Measurements from ENCODE around the gene SLC35B2. TPM values are rescaled to one million over a fixed set of nuclear protein-coding genes. Genes with fewer than 3 reads are reported as not detected.

The SLC35B2 gene
- total and polyA plus RNA-seq, 10 donors = 17.6 to 30.4 (median 24.0) TPM

- Histone ChIP-seq H3K4me3 (peak within 1 kb of the TSS; percentile 60 to 80 (median 70)), H3K27ac (peak within 1 kb of the TSS in 6 of 8 donors; percentile 43 to 80 (median 62)), H3K9me3 (no peaks in the 10 kb centered on the region), H3K36me3 (peaks cover 0 to 5% (median 0%) of the 10 kb centered on the region in 6 donors), H3K27me3 (replicated peaks in 1 of 7) (peaks cover 0 to 16% (median 0%) of the 10 kb centered on the region in 7 donors), H3K4me1 (peaks cover 25 to 88% (median 69%) of the 10 kb centered on the region in 6 donors)
- TF ChIP-seq POLR2AphosphoS5 (IDR thresholded peaks at IDR 0.05) (peak; percentile 86 to 91 (median 88)), POLR2A (IDR thresholded peaks at IDR 0.05) (no peak), CTCF (IDR thresholded peaks at IDR 0.05 in 8 of 11, conservative IDR thresholded peaks at IDR 0.05 in 3 of 11) (peak in 3 of 11 experiments; percentile 20 to 28 (median 25))
- DNase-seq = peak; percentile 96
- 0 to 1% (median 1%) methylated on average over 11 to 73 of the region's 73 CpGs for WGBS, 5 donors
- intact Hi-C loops (cut with DNase I; ENCODE audit: low total_unique reads) = no loop called here
Observed at GRCh38 chr6:44223319-44224028, 33.9 kb downstream of the SLC35B2 start, which contains the start of gene SLC29A1. Gene SLC29A1 (plus strand): TSS chr6:44223595. CDS start chr6:44227314, 3,719 bp downstream.

DNA sequence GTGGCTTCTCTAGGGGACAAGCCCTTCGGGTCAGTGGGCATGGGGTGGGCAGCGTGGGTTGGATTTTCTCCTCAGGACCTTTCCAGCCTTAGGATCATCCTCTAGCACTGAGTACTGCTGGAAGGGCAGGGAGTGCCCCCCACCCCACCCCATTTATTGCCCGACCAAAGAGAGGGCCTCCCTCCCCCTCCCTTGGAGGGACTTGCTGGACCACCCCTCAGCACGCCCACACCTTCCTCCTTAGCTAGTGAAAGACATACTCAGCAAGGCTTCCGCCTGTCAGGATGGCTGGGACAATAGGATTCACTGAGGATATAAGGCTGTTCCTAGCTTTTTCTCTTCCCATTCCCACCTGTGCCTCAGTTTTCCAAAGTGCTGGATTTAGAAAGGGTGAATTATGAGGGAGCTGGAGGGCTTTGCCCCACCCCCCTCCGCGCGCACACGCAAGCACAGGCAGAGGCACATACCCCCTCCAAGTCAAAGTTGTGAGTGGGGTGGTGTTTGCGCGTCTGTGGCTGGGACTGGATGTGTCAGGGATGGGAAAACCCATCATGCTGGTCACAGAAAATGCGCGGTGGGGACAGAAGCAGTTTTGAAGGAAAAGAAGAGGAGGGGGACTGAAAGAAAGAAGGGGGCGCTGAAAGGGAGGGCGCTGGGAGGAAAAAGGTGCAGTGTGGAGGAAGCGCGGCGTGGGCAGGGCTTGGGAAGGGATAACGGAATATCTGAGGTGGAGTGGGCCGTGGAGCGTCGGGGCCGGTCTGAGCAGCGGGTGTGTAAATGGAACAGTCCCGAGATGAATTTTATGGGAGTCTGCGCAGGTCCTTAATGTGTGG is 34.6 kb downstream of the SLC35B2 start:
- peaks cover 0 to 16% (median 0%) of the 10 kb centered on the region in 7 donors for H3K27me3 ChIP-seq (replicated peaks in 1 of 7)
- peaks cover 25 to 95% (median 76%) of the 10 kb centered on the region in 6 donors for H3K4me1 ChIP-seq
- TF ChIP-seq POLR2AphosphoS5 (IDR thresholded peaks at IDR 0.05) (no peak), POLR2A (IDR thresholded peaks at IDR 0.05) (no peak), CTCF (IDR thresholded peaks at IDR 0.05 in 8 of 11, conservative IDR thresholded peaks at IDR 0.05 in 3 of 11) (no peak)
- no peak for DNase-seq
- peaks cover 0 to 4% (median 0%) of the 10 kb centered on the region in 6 donors for H3K36me3 ChIP-seq
- WGBS, 5 donors = 28 to 31% (median 29%) methylated on average over 26 of the region's 26 CpGs
- intact Hi-C loops (cut with DNase I; ENCODE audit: low total_unique reads) = no loop called here
- H3K27ac ChIP-seq = peak overlapping the region in 6 of 8 donors; percentile 43 to 80 (median 62)
- H3K9me3 ChIP-seq = no peaks in the 10 kb centered on the region
- H3K4me3 ChIP-seq = peak overlapping the region; percentile 60 to 80 (median 70)

- no peak for DNase-seq
- TF ChIP-seq POLR2A (IDR thresholded peaks at IDR 0.05) = no peak
- TF ChIP-seq CTCF (IDR thresholded peaks at IDR 0.05 in 8 of 11, conservative IDR thresholded peaks at IDR 0.05 in 3 of 11) = no peak
- no peak for TF ChIP-seq POLR2AphosphoS5 (IDR thresholded peaks at IDR 0.05)
- WGBS, 5 donors = 61 to 80% (median 71%) methylated on average over 2 of the region's 2 CpGs
- intact Hi-C loops (cut with DNase I; ENCODE audit: low total_unique reads) = no loop called here
- H3K9me3 ChIP-seq = no peaks in the 10 kb centered on the region
- H3K4me1 ChIP-seq = peaks cover 25 to 95% (median 78%) of the 10 kb centered on the region in 6 donors
- peak overlapping the region in 7 of 8 donors; percentile 1 to 80 (median 48) for H3K27ac ChIP-seq
- peaks cover 0 to 16% (median 0%) of the 10 kb centered on the region in 7 donors for H3K27me3 ChIP-seq (replicated peaks in 1 of 7)
- peak overlapping the region in 1 of 8 donors; percentile 36 for H3K4me3 ChIP-seq
- H3K36me3 ChIP-seq = no peaks in the 10 kb centered on the region
Observed at GRCh38 chr6:44221961-44222335, 35.4 kb downstream of the SLC35B2 start.

Measured in spleen (tissue), 11 donors.